Activated CD4-positive, alpha-beta T cell treated with anti-CD3 and anti-CD28 coated beads, Interleukin-2, amount 10 ng/mL, durations not matched to agents 7 days and 5 days (primary cell): ENCODE measurements around the gene TRIB2. TPM values are rescaled to one million over a fixed set of nuclear protein-coding genes. Genes with fewer than 3 reads are reported as not detected.

Experiments used
- CTCF ChIA-PET: fragments of 350-600 bp; sonication (Branson Sonifier 250); formaldehyde crosslinking; loops from one replicate; lab custom pipeline; 2021; ENCODE audit warnings: antibody characterized with exemption; lab: Charles Lee
- POLR2A ChIA-PET: fragments of 350-600 bp; sonication (Branson Sonifier 250); formaldehyde crosslinking; loops from one replicate; lab custom pipeline; 2021; ENCODE audit warnings: antibody characterized with exemption; lab: Charles Lee
- DNase-seq: peaks from one replicate; pipeline ENCODE4 v3.0.0-alpha.2; 2020
- H3K27ac Mint-ChIP-seq: one replicate; pipeline ENCODE4 v1.8.0; 2021; ENCODE audit warnings: mild to moderate bottlenecking, moderate library complexity, mixed read lengths
- H3K27me3 Mint-ChIP-seq: one replicate; pipeline ENCODE4 v1.8.0; 2021; ENCODE audit warnings: mixed read lengths
- H3K36me3 Mint-ChIP-seq: one replicate; pipeline ENCODE4 v1.8.0; 2021; ENCODE audit warnings: low read depth, mixed read lengths
- H3K4me1 Mint-ChIP-seq: one replicate; pipeline ENCODE4 v1.8.0; 2021; ENCODE audit warnings: mixed read lengths
- H3K4me3 Mint-ChIP-seq: one replicate; pipeline ENCODE4 v1.8.0; 2021; ENCODE audit warnings: mild to moderate bottlenecking, moderate library complexity, mixed read lengths
- H3K9me3 Mint-ChIP-seq: one replicate; pipeline ENCODE4 v1.8.0; 2021; ENCODE audit warnings: mixed read lengths
- total RNA-seq, 2 experiments: library from RNA; stranded (reverse); gene quantifications; one replicate each; pipeline ENCODE4 v1.2.3, GENCODE V29; 2021

TRIB2 gene
- total RNA-seq, 2 experiments from 2014 or later, result 85.4 to 96.5 TPM

DNA sequence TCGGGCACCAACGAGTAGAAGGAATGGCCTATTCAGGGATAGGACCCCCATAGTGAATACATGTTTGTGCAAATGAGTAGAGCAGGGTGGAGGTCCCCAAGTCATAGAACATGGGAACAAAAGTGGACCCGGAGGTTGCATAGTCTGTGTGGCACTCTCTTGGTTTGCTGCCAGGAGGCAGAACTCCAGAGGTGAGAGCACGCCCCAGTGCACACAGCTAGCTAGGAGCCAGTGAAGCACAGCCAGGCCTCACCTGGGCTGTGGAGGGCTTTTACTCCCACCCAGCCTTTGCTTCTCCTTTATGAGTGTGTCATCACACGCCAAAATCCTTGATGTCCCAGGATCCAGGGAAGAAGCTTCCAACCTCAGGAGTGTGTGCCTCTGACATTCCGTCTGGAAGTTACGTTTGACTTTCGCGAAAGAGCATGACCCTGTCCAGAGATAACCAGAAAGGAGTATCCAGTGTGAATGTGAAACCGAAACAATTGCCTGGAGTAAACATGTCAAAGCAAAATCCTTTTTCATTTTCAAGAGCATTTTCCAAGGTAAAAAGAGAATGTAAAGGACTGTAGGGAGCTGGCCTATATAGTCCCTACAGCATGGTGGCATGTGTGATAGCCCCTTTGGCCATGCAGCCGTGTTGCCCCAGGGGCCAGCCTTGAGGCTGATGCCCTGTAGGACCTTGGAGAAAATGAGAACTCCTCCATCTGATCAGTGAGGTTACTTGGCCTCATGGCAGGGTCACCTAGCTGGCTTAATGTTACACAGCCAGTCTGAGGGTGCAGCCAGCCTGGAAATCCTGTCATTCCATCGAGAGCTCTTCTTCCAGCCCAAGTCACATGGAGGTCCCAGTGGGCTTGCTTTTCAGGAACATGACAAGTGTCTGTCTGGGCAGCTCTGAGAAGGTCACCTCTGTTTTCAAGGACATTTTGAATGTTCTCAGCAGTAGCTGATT is 8.8 kb downstream of the TRIB2 start:
- Mint-ChIP-seq H3K36me3 (peaks cover 98% of the 10 kb centered on the region), H3K27ac (peak overlapping the region; percentile 10), H3K4me1 (peaks cover 94% of the 10 kb centered on the region), H3K27me3 (no peaks in the 10 kb centered on the region), H3K4me3 (no peak overlapping the region), H3K9me3 (no peaks in the 10 kb centered on the region)
- CTCF ChIA-PET, result interaction anchor here (2.7 kb wide), 1 partner anchor 9 kb away, joined by 10 read pairs; the partner anchor contains the start of gene TRIB2
- no peak for DNase-seq
- POLR2A ChIA-PET, result no interaction called here

GRCh38 chr2:12726271-12726670 is 9.5 kb downstream of the TRIB2 start:
- Mint-ChIP-seq H3K4me3 (no peak overlapping the region), H3K27me3 (no peaks in the 10 kb centered on the region), H3K27ac (no peak overlapping the region), H3K9me3 (no peaks in the 10 kb centered on the region), H3K4me1 (peaks cover 94% of the 10 kb centered on the region), H3K36me3 (peaks cover 99% of the 10 kb centered on the region)
- POLR2A ChIA-PET, result interaction anchor here (1.1 kb wide), 1 partner anchor 8 kb away, joined by 6 read pairs; no protein-coding TSS in a partner anchor
- CTCF ChIA-PET, result interaction anchor here (2.7 to 3.3 kb wide), 2 partner anchors 9 to 11 kb away, joined by 10 to 12 read pairs; partner anchors contain the start of gene TRIB2
- no peak for DNase-seq

GRCh38 chr2:12727065-12727464 is 10.3 kb downstream of the TRIB2 start:
- H3K4me3 Mint-ChIP-seq, result peak overlapping the region; percentile 20
- H3K4me1 Mint-ChIP-seq, result peaks cover 94% of the 10 kb centered on the region
- no peak for DNase-seq
- H3K9me3 Mint-ChIP-seq, result no peaks in the 10 kb centered on the region
- peak overlapping the region; percentile 90 for H3K27ac Mint-ChIP-seq
- ChIA-PET POLR2A (interaction anchor here (1.1 kb wide), 1 partner anchor 9 kb away, joined by 6 read pairs; no protein-coding TSS in a partner anchor), CTCF (interaction anchor here (2.7 to 3.3 kb wide), 2 partner anchors 10 kb away, joined by 10 to 12 read pairs; partner anchors contain the start of gene TRIB2)
- peaks cover 99% of the 10 kb centered on the region for H3K36me3 Mint-ChIP-seq
- no peaks in the 10 kb centered on the region for H3K27me3 Mint-ChIP-seq

- ChIA-PET CTCF (interaction anchor here (1.5 to 3.3 kb wide), 3 partner anchors 9 to 434 kb away, joined by 4 to 13 read pairs (median 12); partner anchors contain the start of gene TRIB2), POLR2A (interaction anchor here (0.6 to 1.1 kb wide), 2 partner anchors 10 to 302 kb away, joined by 3 to 6 read pairs; no protein-coding TSS in a partner anchor)
- no peaks in the 10 kb centered on the region for H3K27me3 Mint-ChIP-seq
- no peaks in the 10 kb centered on the region for H3K9me3 Mint-ChIP-seq
- H3K4me3 Mint-ChIP-seq, result peak overlapping the region; percentile 51
- peaks cover 92% of the 10 kb centered on the region for H3K4me1 Mint-ChIP-seq
- no peak for DNase-seq
- H3K27ac Mint-ChIP-seq, result peak overlapping the region; percentile 90
- H3K36me3 Mint-ChIP-seq, result peaks cover 98% of the 10 kb centered on the region
Measured at GRCh38 chr2:12727641-12728040, 10.9 kb downstream of the TRIB2 start.

- ChIA-PET CTCF (interaction anchor here (0.9 to 3.3 kb wide), 6 partner anchors 8 to 896 kb away, joined by 3 to 13 read pairs (median 6); partner anchors contain the start of gene TRIB2), POLR2A (interaction anchor here (0.6 kb wide), 1 partner anchor 302 kb away, joined by 3 read pairs; no protein-coding TSS in a partner anchor)
- DNase-seq, result peak; percentile 86
- H3K9me3 Mint-ChIP-seq, result no peaks in the 10 kb centered on the region
- H3K36me3 Mint-ChIP-seq, result peaks cover 96% of the 10 kb centered on the region
- peak overlapping the region; percentile 51 for H3K4me3 Mint-ChIP-seq
- peaks cover 90% of the 10 kb centered on the region for H3K4me1 Mint-ChIP-seq
- H3K27me3 Mint-ChIP-seq, result no peaks in the 10 kb centered on the region
- peak overlapping the region; percentile 90 for H3K27ac Mint-ChIP-seq
Measured at GRCh38 chr2:12728221-12728777, 11.6 kb downstream of the TRIB2 start.

DNA sequence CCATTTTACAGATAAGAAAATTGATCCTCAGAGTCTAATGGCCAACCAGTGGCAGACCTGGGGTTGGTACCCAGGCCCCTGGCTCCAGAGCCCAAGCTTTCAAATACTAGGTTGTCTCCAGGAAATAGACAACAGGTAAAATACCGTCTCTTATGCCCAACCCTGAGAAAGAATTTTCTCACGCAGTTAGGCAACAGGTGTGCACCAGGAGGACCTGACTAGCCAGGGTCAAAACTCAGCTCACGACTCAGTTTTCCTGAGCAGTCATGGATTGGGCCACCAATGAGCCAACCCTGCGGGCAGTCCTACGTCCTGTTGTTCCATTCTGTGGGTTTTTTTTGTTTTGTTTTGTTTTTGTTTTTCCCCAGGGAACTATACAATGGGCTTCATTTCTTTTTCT is 13.5 kb downstream of the TRIB2 start:
- DNase-seq, result no peak
- POLR2A ChIA-PET, result no interaction called here
- Mint-ChIP-seq H3K9me3 (no peaks in the 10 kb centered on the region), H3K27me3 (no peaks in the 10 kb centered on the region), H3K4me1 (peaks cover 82% of the 10 kb centered on the region), H3K27ac (no peak overlapping the region), H3K36me3 (peaks cover 91% of the 10 kb centered on the region), H3K4me3 (no peak overlapping the region)
- CTCF ChIA-PET, result interaction anchor here (1.5 to 2.5 kb wide), 2 partner anchors 10 to 13 kb away, joined by 4 to 9 read pairs; partner anchors contain the start of gene TRIB2

DNA sequence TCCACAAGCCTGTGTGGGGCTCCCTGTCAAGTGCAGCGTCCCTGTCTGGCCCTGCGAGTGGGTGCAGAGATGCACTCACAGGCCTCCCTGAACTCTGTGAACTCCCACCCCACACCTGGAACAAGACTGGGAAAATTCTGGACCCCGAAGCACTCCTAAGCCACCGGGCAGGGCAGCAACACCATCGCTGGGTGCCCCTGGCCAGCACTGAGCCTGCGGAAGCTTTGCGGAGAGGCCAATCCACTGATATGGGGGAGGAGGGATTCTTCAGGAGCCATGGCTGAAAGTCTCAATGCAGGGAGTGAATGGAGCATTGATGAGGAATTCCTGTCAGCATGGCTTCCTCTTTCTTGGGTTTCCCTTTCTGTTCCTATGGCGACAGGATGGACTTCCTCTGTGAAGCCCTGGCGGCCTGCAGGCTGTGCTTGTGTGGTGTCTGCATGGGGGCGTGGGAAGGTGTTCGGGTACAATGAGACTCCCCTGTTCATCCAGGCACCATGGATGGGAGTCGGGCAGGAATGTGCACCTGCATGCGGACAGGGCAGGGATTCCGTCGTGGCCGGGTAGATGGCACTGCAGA is 15.1 kb downstream of the TRIB2 start:
- peaks cover 91% of the 10 kb centered on the region for H3K36me3 Mint-ChIP-seq
- H3K4me1 Mint-ChIP-seq, result peaks cover 71% of the 10 kb centered on the region
- peak overlapping the region; percentile 62 for H3K27ac Mint-ChIP-seq
- H3K27me3 Mint-ChIP-seq, result no peaks in the 10 kb centered on the region
- H3K4me3 Mint-ChIP-seq, result no peak overlapping the region
- ChIA-PET CTCF (no interaction called here), POLR2A (no interaction called here)
- H3K9me3 Mint-ChIP-seq, result no peaks in the 10 kb centered on the region
- DNase-seq, result no peak

DNA sequence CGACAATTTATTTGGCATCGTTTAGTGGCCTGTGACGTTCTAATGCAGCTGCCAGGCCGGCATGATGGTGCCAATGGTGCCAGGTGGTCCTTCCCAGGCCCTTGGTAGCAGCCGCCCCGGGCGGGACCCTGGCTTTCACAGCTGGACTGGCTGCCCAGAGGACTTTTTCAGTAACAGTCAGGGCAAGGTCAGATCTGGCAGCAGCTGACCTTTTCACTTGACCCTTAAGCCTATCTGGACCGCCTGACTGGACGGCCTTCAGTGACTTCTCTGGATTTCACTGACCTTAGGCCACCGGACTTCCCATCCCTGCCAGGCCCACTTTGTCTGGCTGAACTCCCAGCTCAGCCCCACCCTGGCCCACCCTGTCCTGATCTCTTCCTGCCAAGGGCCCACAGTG is 15.9 kb downstream of the TRIB2 start:
- H3K4me1 Mint-ChIP-seq, result peaks cover 65% of the 10 kb centered on the region

GRCh38 chr2:12733846-12734245 is 17.1 kb downstream of the TRIB2 start:
- ChIA-PET CTCF (interaction anchor here (1.7 kb wide), 1 partner anchor 13 kb away, joined by 6 read pairs; no protein-coding TSS in a partner anchor), POLR2A (no interaction called here)
- no peak overlapping the region for H3K4me3 Mint-ChIP-seq
- DNase-seq, result no peak
- H3K27ac Mint-ChIP-seq, result no peak overlapping the region
- H3K9me3 Mint-ChIP-seq, result no peaks in the 10 kb centered on the region
- H3K36me3 Mint-ChIP-seq, result peaks cover 84% of the 10 kb centered on the region
- H3K27me3 Mint-ChIP-seq, result no peaks in the 10 kb centered on the region
- peaks cover 53% of the 10 kb centered on the region for H3K4me1 Mint-ChIP-seq

More for the DNA sequence above, 15.9 kb downstream of the TRIB2 start:
- Mint-ChIP-seq H3K4me3 (no peak overlapping the region), H3K9me3 (no peaks in the 10 kb centered on the region), H3K27ac (no peak overlapping the region), H3K27me3 (no peaks in the 10 kb centered on the region), H3K36me3 (peaks cover 85% of the 10 kb centered on the region)
- CTCF ChIA-PET, result interaction anchor here (0.6 to 1.7 kb wide), 3 partner anchors 11 to 1590 kb away, joined by 3 to 6 read pairs (median 4); no protein-coding TSS in a partner anchor
- no peak for DNase-seq
- POLR2A ChIA-PET, result no interaction called here

GRCh38 chr2:12734914-12735654 is 18.3 kb downstream of the TRIB2 start:
- Mint-ChIP-seq H3K36me3 (peaks cover 82% of the 10 kb centered on the region), H3K4me1 (peaks cover 43% of the 10 kb centered on the region), H3K27ac (no peak overlapping the region), H3K9me3 (no peaks in the 10 kb centered on the region), H3K27me3 (no peaks in the 10 kb centered on the region), H3K4me3 (no peak overlapping the region)
- DNase-seq, result no peak
- POLR2A ChIA-PET, result no interaction called here
- CTCF ChIA-PET, result interaction anchor here (3.2 kb wide), 1 partner anchor 7 kb away, joined by 12 read pairs; no protein-coding TSS in a partner anchor

DNA sequence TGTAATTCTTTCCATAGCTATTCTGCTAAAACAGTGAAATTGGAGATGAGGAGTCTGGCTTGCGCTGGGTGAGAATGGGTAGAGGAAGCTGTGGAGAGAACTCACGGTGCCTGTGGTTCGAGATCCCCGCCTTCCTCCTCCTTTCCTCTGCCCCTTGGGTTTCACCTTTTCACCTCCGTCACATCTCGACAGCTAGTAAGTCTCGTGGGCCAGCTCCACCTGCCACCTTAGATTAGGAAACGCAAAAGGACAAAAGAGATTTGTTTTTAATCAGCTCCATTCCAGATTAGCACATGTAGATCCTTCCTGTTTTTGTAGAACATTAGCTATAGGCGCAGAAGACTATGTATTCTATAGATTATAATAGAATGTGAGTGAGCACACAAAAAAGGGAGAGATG is 20.6 kb downstream of the TRIB2 start:
- peaks cover 26% of the 10 kb centered on the region for H3K4me1 Mint-ChIP-seq
- no peak overlapping the region for H3K4me3 Mint-ChIP-seq
- CTCF ChIA-PET, result interaction anchor here (0.8 to 3.2 kb wide), 2 partner anchors 9 to 119 kb away, joined by 3 to 12 read pairs; no protein-coding TSS in a partner anchor

More for the DNA sequence above, 20.6 kb downstream of the TRIB2 start:
- Mint-ChIP-seq H3K27me3 (no peaks in the 10 kb centered on the region), H3K27ac (no peak overlapping the region), H3K9me3 (no peaks in the 10 kb centered on the region), H3K36me3 (peaks cover 82% of the 10 kb centered on the region)
- POLR2A ChIA-PET, result no interaction called here
- DNase-seq, result no peak
